Activated T-cell treated with anti-CD3 and anti-CD28 coated beads for 24 hours (primary cell): ENCODE data around the gene SLBP.
"Not testable (repeated sequence)": the region's sequence is repeated elsewhere in the genome, so short reads cannot be mapped to it uniquely, and the experiment has no call there.

ENCODE experiments used
- DNase-seq: peaks from one replicate; pipeline ENCODE4 v3.0.0-alpha.2; 2020; ENCODE audit warnings: low read depth

Gene SLBP

GRCh38 chr4:1711055-1711570, 1.0 kb downstream of the SLBP start:
- no peak for DNase-seq

- DNase-seq = no peak
Measured at GRCh38 chr4:1708581-1708980, 3.5 kb downstream of the SLBP start.

- no peak for DNase-seq
Measured at GRCh38 chr4:1706358-1706757, 5.8 kb downstream of the SLBP start.

- no peak for DNase-seq
Measured at GRCh38 chr4:1705732-1706131, 6.4 kb downstream of the SLBP start.

GRCh38 chr4:1703867-1704266, 8.3 kb downstream of the SLBP start:
- DNase-seq = no peak

GRCh38 chr4:1701671-1702070, 10.4 kb downstream of the SLBP start:
- DNase-seq = not testable (repeated sequence)

GRCh38 chr4:1695913-1696312, 16.2 kb downstream of the SLBP start:
- no peak for DNase-seq

GRCh38 chr4:1693131-1693896, 18.8 kb downstream of the SLBP start:
- peak; percentile 65 for DNase-seq

- DNase-seq = no peak
Measured at GRCh38 chr4:1691737-1692373, 20.3 kb downstream of the SLBP start.

- no peak for DNase-seq
Measured at GRCh38 chr4:1690698-1691097, 21.4 kb downstream of the SLBP start.

GRCh38 chr4:1686440-1687036, 25.6 kb downstream of the SLBP start:
- no peak for DNase-seq

- DNase-seq = no peak
Measured at GRCh38 chr4:1685235-1686150, 26.6 kb downstream of the SLBP start.

GRCh38 chr4:1684506-1685234, 27.4 kb downstream of the SLBP start:
- no peak for DNase-seq

GRCh38 chr4:1683736-1684505, 28.2 kb downstream of the SLBP start, which contains the start of gene FAM53A:
Gene FAM53A (minus strand): TSS chr4:1684313. CDS start chr4:1668741, 15,572 bp downstream.
- DNase-seq = peak; percentile 92

- no peak for DNase-seq
Measured at GRCh38 chr4:1683261-1683735, 28.8 kb downstream of the SLBP start.

- no peak for DNase-seq
Measured at GRCh38 chr4:1682860-1683259, 29.3 kb downstream of the SLBP start.

GRCh38 chr4:1678244-1678643, 33.9 kb downstream of the SLBP start:
- DNase-seq = no peak

GRCh38 chr4:1676605-1677525, 35.3 kb downstream of the SLBP start:
- DNase-seq = no peak

GRCh38 chr4:1675802-1676137, 36.3 kb downstream of the SLBP start:
- DNase-seq = no peak
